Activated CD4-positive, alpha-beta T cell treated with anti-CD3 and anti-CD28 coated beads, Interleukin-2, amount 10 ng/mL, durations not matched to agents 24 days and 14 days (primary cell): ENCODE results near the gene MED17. TPM values are rescaled to one million over a fixed set of nuclear protein-coding genes. Genes with fewer than 3 reads are reported as not detected.
A peak's percentile ranks its signal among the peaks of the same experiment; 100 is the strongest.

Experiments used
- DNase-seq: peaks from one replicate; pipeline ENCODE4 v3.0.0; 2022
- H3K27ac Mint-ChIP-seq: one replicate; pipeline ENCODE4 v1.8.0; 2022; ENCODE audit warnings: mild to moderate bottlenecking, mixed read lengths
- H3K27me3 Mint-ChIP-seq: one replicate; pipeline ENCODE4 v1.8.0; 2022; ENCODE audit warnings: mixed read lengths
- H3K36me3 Mint-ChIP-seq: one replicate; pipeline ENCODE4 v1.8.0; 2022; ENCODE audit warnings: low read depth, mild to moderate bottlenecking, mixed read lengths
- H3K4me1 Mint-ChIP-seq: one replicate; pipeline ENCODE4 v1.8.0; 2021; ENCODE audit warnings: mixed read lengths
- H3K4me3 Mint-ChIP-seq: one replicate; pipeline ENCODE4 v1.8.0; 2022; ENCODE audit warnings: mild to moderate bottlenecking, moderate library complexity, mixed read lengths
- H3K9me3 Mint-ChIP-seq: one replicate; pipeline ENCODE4 v1.8.0; 2021; ENCODE audit warnings: mixed read lengths
- intact Hi-C: fragments of 100-400 bp; cut with micrococcal nuclease; formaldehyde crosslinking; loops from one replicate; pipeline ENCODE4 v1.15.1; 2023
- total RNA-seq: library from RNA; stranded (reverse); gene quantifications from 2 replicates; pipeline ENCODE4 v1.2.3, GENCODE V29; 2022

MED17 gene
- total RNA-seq, result 48.5 and 55.1 TPM in 2 replicates

GRCh38 chr11:93784145-93784934, at the start of gene MED17:
Gene MED17 (plus strand): TSS chr11:93784282. CDS start chr11:93784514, 232 bp downstream.
- intact Hi-C loops, result loop anchor here (1.0 to 10.0 kb wide), 5 partner anchors 43 to 1190 kb away; partner anchors contain the start of genes ANKRD49, C11orf54, CEP295 and CWC15
- H3K27ac Mint-ChIP-seq, result peak within 1 kb of the TSS; percentile 95
- peaks cover 41% of the 10 kb centered on the region for H3K4me1 Mint-ChIP-seq
- DNase-seq, result peak; percentile 97
- H3K4me3 Mint-ChIP-seq, result peak within 1 kb of the TSS; percentile 99
- H3K9me3 Mint-ChIP-seq, result no peaks in the 10 kb centered on the region
- no peaks in the 10 kb centered on the region for H3K27me3 Mint-ChIP-seq
- peaks cover 39% of the 10 kb centered on the region for H3K36me3 Mint-ChIP-seq

DNA sequence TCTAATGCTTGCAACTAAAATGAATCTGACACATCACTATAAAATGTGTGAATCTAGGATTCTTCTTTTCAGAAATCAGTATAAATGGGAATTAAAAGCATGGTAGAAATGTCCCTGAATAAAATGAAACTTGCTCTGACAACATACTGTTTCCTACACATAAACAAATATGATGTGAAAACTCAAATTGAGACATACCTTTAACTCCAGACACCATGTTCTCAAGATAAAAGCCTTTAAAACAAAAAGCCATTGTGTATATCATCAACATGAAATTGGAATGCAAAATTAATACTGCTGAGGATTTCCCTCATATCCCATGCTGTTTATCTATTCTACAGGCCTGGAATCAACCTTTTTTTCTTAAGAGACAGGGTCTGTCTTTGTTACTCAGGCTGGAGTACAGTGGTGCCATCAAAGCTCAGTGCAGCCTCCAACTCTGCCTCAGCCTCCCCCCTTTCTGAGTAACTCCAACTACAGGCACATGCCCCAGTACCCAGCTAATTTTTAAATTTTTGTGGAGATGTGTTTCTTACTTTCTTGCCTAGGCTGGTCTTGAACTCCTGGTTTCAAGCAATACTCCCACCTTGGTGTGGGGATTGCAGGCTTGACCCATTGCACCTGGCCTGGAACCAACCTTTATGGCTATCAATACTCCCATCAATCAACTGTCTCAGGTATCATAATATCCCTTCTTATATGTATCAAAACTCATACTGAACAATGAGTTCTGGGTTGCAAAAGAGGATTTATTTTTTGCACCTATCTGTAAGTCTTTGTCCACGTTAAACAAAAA, 49.5 kb upstream of the MED17 start:
- Mint-ChIP-seq H3K9me3 (no peaks in the 10 kb centered on the region), H3K27ac (peak overlapping the region; percentile 37), H3K36me3 (peaks cover 87% of the 10 kb centered on the region), H3K27me3 (no peaks in the 10 kb centered on the region), H3K4me1 (peaks cover 60% of the 10 kb centered on the region), H3K4me3 (peak overlapping the region; percentile 61)
- intact Hi-C loops, result no loop called here
- no peak for DNase-seq

GRCh38 chr11:93735627-93736026, 48.5 kb upstream of the MED17 start:
- Mint-ChIP-seq H3K4me1 (peaks cover 61% of the 10 kb centered on the region), H3K27ac (no peak overlapping the region), H3K27me3 (no peaks in the 10 kb centered on the region), H3K36me3 (peaks cover 87% of the 10 kb centered on the region), H3K4me3 (no peak overlapping the region), H3K9me3 (no peaks in the 10 kb centered on the region)
- DNase-seq, result no peak
- intact Hi-C loops, result no loop called here

- Mint-ChIP-seq H3K4me1 (peaks cover 62% of the 10 kb centered on the region), H3K9me3 (no peaks in the 10 kb centered on the region), H3K36me3 (peaks cover 91% of the 10 kb centered on the region), H3K27ac (no peak overlapping the region), H3K27me3 (no peaks in the 10 kb centered on the region), H3K4me3 (peak overlapping the region; percentile 77)
- DNase-seq, result no peak
- intact Hi-C loops, result no loop called here
These were observed 48.0 kb upstream of the MED17 start for GRCh38 chr11:93736129-93736528.

DNA sequence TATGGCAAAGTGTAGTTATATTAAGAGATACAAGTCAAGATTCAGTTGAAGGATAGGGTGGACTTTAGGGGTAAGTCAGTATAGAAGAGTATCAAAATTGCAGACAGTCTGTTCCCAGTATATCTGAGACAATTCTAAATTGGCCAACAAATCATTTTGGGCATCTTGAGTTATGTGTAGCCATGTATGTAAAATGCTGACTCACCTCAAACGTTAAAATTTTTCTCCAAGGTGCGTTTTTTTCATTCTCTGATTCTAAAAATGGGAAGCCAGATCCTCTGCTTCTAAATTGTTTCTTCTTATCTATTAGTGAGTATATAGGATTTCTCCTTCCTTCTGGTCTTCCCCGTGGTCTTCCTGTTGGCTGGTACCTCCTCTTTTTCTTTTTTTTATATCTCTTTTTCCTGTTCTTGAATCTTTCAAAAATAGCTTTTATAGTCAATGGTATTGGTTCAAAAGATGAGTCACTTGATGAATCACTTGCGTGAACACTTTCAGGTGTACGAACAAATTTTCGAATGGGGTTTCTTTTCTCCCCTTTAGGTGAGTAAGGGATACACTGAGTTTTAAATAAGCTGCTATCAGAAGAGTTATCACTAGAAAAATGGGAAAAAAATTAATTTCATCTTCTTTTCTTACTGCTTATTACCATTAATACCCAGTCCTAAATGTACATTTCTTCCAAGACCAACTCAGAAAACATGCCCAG, 46.0 kb upstream of the MED17 start:
- no peaks in the 10 kb centered on the region for H3K27me3 Mint-ChIP-seq
- DNase-seq, result no peak
- H3K36me3 Mint-ChIP-seq, result peaks cover 80% of the 10 kb centered on the region
- H3K4me1 Mint-ChIP-seq, result peaks cover 60% of the 10 kb centered on the region
- intact Hi-C loops, result loop anchor here (1.0 kb wide), 1 partner anchor 21 kb away; no protein-coding TSS in a partner anchor
- peak overlapping the region; percentile 100 for H3K4me3 Mint-ChIP-seq
- peak overlapping the region; percentile 79 for H3K27ac Mint-ChIP-seq
- H3K9me3 Mint-ChIP-seq, result no peaks in the 10 kb centered on the region

DNA sequence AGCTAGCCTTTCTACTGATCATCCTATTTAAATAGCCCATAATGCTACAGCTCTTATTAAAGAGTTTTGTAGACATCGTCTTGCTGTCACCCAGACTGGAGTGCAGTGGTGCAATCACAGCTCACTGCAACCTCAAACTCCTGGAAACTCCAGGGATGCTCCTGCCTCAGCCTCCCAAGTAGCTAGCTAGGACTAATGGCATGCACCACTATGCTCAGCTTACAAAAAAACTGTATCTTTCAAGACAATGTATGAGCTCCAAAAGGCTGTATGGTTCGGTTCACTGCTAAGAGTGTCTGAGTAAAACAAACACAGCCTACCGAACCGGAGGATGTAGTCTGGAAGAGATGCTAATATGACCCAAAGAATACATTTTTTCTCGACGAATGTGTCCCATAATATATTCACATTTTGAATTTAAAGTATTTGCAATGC, 45.4 kb upstream of the MED17 start:
- intact Hi-C loops, result loop anchor here (1.0 kb wide), 1 partner anchor 21 kb away; no protein-coding TSS in a partner anchor

GRCh38 chr11:93740031-93740729, 43.9 kb upstream of the MED17 start:
- H3K9me3 Mint-ChIP-seq, result no peaks in the 10 kb centered on the region
- peak; percentile 78 for DNase-seq
- peaks cover 47% of the 10 kb centered on the region for H3K4me1 Mint-ChIP-seq
- peak overlapping the region; percentile 99 for H3K27ac Mint-ChIP-seq
- H3K4me3 Mint-ChIP-seq, result peak overlapping the region; percentile 100
- peaks cover 61% of the 10 kb centered on the region for H3K36me3 Mint-ChIP-seq
- intact Hi-C loops, result loop anchor here (2.0 to 5.0 kb wide), 3 partner anchors 51 to 543 kb away; partner anchors contain the start of genes CEP295 and SLC36A4
- no peaks in the 10 kb centered on the region for H3K27me3 Mint-ChIP-seq

More for the DNA sequence above, 45.4 kb upstream of the MED17 start:
- H3K4me3 Mint-ChIP-seq, result peak overlapping the region; percentile 100
- peaks cover 74% of the 10 kb centered on the region for H3K36me3 Mint-ChIP-seq
- no peaks in the 10 kb centered on the region for H3K27me3 Mint-ChIP-seq
- peaks cover 57% of the 10 kb centered on the region for H3K4me1 Mint-ChIP-seq
- DNase-seq, result peak; percentile 63
- H3K27ac Mint-ChIP-seq, result peak overlapping the region; percentile 79
- no peaks in the 10 kb centered on the region for H3K9me3 Mint-ChIP-seq

GRCh38 chr11:93740730-93741093, 43.4 kb upstream of the MED17 start:
- Mint-ChIP-seq H3K9me3 (no peaks in the 10 kb centered on the region), H3K27ac (peak overlapping the region; percentile 99), H3K36me3 (peaks cover 58% of the 10 kb centered on the region), H3K27me3 (no peaks in the 10 kb centered on the region), H3K4me3 (peak overlapping the region; percentile 100), H3K4me1 (peaks cover 46% of the 10 kb centered on the region)
- intact Hi-C loops, result loop anchor here (1.0 to 5.0 kb wide), 6 partner anchors 44 to 753 kb away; partner anchors contain the start of genes ANKRD49, CEP295, MED17 and MRE11
- DNase-seq, result peak; percentile 87

GRCh38 chr11:93741094-93741881, 42.8 kb upstream of the MED17 start, which contains the start of the genes C11orf54 and TAF1D:
Gene C11orf54 (plus strand): TSS chr11:93741672. CDS start chr11:93747394, 5,722 bp downstream.
Gene TAF1D (minus strand): TSS chr11:93741495. CDS start chr11:93739304, 2,191 bp downstream.
- H3K36me3 Mint-ChIP-seq, result peaks cover 52% of the 10 kb centered on the region
- DNase-seq, result peak; percentile 99
- peak within 1 kb of the TSS; percentile 100 for H3K4me3 Mint-ChIP-seq
- H3K9me3 Mint-ChIP-seq, result no peaks in the 10 kb centered on the region
- intact Hi-C loops, result loop anchor here (1.0 to 5.0 kb wide), 6 partner anchors 43 to 752 kb away; partner anchors contain the start of genes ANKRD49, CEP295, MED17 and MRE11
- H3K4me1 Mint-ChIP-seq, result peaks cover 41% of the 10 kb centered on the region
- H3K27ac Mint-ChIP-seq, result peak within 1 kb of the TSS; percentile 99
- H3K27me3 Mint-ChIP-seq, result no peaks in the 10 kb centered on the region

DNA sequence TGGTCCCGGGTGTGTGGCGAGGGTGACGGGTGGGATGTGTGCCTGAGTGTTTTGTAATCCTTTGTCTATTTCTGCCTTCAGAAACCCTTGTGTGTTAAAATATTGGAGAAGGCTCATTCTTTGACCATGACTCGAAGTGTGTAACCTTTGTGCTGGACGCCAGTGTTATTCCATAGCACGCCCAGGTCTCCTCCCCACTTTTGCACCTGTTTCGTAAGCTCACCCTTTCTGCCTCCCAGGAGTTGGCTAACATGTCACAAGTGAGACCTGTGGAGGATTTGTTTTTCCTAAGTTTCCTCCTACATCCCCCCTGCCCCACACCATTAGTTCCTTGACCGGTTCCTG, 42.2 kb upstream of the MED17 start:
- intact Hi-C loops, result loop anchor here (1.0 to 5.0 kb wide), 6 partner anchors 42 to 751 kb away; partner anchors contain the start of genes ANKRD49, CEP295, MED17 and MRE11
- H3K27me3 Mint-ChIP-seq, result no peaks in the 10 kb centered on the region
- H3K27ac Mint-ChIP-seq, result peak overlapping the region; percentile 99
- H3K4me3 Mint-ChIP-seq, result peak overlapping the region; percentile 100
- peaks cover 47% of the 10 kb centered on the region for H3K36me3 Mint-ChIP-seq
- H3K9me3 Mint-ChIP-seq, result no peaks in the 10 kb centered on the region
- no peak for DNase-seq
- peaks cover 38% of the 10 kb centered on the region for H3K4me1 Mint-ChIP-seq

- intact Hi-C loops, result loop anchor here (5.0 kb wide), 1 partner anchor 546 kb away; the partner anchor contains the start of gene SLC36A4
- Mint-ChIP-seq H3K9me3 (no peaks in the 10 kb centered on the region), H3K36me3 (peaks cover 34% of the 10 kb centered on the region), H3K4me1 (peaks cover 24% of the 10 kb centered on the region), H3K27me3 (no peaks in the 10 kb centered on the region), H3K27ac (peak overlapping the region; percentile 37), H3K4me3 (peak overlapping the region; percentile 67)
- no peak for DNase-seq
These were observed 40.8 kb upstream of the MED17 start for GRCh38 chr11:93743291-93743690.

DNA sequence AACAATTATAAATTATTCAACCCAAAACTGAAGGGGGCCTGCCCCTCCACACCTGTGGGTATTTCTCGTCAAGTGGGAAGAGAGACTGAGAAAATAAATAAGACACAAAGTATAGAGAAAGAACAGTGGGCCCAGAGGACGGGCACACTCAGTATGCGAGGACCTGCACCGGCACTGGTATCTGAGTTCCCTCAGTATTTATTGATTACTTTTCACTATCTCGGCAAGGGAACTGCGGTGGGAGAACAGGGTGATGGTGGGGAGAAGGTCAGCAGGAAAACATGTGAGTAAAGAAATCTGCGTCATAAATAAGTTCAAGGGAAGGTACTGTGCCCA, 39.4 kb upstream of the MED17 start:
- Mint-ChIP-seq H3K27ac (no peak overlapping the region), H3K27me3 (no peaks in the 10 kb centered on the region), H3K36me3 (peaks cover 21% of the 10 kb centered on the region), H3K9me3 (no peaks in the 10 kb centered on the region), H3K4me3 (no peak overlapping the region), H3K4me1 (peaks cover 12% of the 10 kb centered on the region)
- intact Hi-C loops, result loop anchor here (5.0 kb wide), 1 partner anchor 547 kb away; the partner anchor contains the start of gene SLC36A4
- no peak for DNase-seq
